Putamen (tissue), 1 donor: ENCODE results near the gene JKAMP.

Experiments
- DNase-seq: peaks from one replicate; pipeline ENCODE4 v3.0.0-alpha.2; 2016; ENCODE audit warnings: low spot score

The JKAMP gene

DNA sequence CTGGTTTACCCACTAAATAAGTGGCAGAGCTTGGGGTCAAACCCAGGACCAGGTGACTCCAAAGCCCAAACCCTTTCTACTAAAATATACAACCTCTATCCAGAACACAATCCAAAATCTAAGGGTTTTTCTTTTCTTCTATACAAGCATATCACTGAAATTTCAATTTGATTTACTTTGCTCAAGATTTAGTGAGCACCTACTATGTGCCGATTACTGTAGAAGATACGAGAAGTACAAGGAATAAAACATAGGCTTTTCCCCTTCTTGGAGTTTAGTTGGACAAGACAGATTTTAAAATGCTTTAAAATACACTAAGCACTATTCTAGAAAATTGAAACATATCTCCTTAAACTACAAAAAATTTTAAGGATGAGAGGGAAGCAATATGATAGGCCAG is 2.9 kb upstream of the JKAMP start:
- DNase-seq: no peak

DNA sequence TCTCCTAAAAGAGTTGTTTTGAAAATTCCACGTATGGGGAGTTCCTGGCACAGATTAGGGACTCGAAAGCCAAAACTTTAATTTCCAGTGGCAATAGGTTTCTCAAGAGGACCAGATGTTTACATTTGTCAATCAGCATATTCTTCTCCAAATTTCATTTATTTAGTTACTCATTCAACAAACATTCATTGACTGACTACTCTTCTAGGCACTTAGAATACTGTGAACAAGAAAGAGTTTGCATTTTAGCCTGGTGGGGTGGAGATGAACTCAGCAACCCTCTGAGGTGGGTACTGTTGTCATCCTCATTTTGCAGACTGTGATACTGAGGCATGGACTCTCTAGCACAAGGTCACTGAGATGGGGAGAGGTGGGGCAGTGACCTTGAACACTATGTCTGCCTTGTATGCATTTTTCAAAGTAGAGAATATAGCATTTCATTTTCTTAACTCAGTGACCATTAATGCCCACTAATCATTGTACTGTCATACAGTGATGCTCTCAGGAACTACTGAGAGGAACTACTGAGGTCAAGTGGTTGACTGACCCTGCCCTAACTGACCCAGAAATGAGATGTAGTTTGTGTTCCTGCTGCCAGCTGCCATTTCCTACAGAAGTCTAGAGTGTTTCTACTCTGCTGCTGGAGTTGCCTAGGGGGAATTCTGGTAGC is 2.3 kb upstream of the JKAMP start:
- DNase-seq: no peak

GRCh38 chr14:59482541-59483331 is 1.6 kb upstream of the JKAMP start:
- no peak for DNase-seq

DNA sequence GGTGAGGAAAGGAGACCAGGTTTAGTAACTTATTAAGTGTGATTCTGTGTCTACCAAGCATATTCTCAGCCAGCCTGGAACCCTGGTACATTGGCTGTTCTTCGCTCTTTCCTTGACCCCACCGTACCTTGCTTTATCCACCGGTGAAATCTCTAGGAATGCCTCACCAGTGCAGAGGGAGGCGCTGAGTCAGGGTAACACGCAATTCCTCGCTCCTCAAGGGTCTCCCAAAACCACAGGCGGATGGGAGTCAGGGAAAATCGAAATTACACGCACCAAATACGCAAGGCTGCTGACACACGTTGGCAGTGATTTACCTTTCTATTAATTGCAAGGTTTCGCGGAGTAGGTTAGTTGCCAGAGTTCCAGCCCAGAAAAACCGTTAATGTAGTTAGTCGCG is 954 bp upstream of the JKAMP start:
- DNase-seq: no peak

GRCh38 chr14:59484639-59485175 is 390 bp downstream of the JKAMP start:
- DNase-seq: no peak

- no peak for DNase-seq
Measured at GRCh38 chr14:59490756-59491155, 6.4 kb downstream of the JKAMP start.

DNA sequence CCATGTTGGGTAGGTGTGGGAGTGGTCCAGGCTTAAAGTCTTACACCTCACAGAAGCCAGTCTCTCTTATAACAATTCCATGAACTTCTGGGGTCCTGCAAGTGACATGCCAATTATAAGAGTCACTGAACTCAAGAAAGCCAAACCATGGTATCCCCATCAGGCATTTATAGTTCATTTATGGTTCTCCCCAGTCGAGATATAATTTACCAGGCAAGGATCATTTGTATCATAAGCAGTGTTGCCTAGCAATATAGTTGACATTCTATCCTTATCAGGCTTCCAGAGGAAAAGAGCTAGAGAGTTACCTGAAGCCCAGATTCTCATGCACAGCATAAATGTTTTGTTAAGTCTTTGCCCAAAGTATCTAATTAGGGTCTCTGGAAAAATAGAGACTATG is 8.1 kb downstream of the JKAMP start:
- DNase-seq: no peak

DNA sequence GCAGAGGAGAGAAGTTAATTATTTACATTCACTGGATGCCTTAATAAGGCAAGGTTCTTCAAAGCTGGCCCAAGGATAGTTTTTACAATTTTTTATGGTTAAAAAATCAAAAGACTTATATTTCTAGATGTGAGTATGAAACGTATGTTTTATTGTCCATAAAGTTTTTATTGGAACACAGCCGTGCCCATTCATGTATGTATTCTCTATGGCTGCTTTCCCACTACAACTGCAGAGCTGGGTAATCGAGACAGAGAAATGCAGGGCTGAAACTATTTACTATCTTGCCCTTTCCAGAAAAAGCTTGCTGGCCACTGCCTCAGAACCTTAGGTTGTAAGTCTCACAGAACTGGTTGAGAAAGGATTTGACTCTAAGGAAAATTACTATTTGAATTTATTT is 16.4 kb downstream of the JKAMP start:
- no peak for DNase-seq

DNA sequence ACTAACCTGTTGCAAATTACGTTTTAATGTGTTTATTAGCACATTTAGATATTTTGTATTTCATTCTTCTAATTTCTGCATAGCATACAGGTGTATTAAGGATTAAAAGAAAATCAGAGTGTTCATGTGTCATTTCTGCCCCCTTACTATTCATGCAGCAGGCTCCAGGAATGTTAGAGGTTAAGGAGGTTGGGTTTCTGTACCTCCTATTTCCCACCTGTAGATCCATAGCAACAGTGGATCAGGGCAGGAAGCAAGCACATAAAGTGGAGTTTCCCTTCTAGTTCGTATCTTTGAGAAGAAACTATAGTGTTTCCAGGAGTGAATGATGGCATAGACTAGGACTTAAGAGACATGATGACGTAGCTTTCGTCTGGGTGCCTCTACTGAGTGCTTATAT is 18.9 kb downstream of the JKAMP start:
- no peak for DNase-seq

DNA sequence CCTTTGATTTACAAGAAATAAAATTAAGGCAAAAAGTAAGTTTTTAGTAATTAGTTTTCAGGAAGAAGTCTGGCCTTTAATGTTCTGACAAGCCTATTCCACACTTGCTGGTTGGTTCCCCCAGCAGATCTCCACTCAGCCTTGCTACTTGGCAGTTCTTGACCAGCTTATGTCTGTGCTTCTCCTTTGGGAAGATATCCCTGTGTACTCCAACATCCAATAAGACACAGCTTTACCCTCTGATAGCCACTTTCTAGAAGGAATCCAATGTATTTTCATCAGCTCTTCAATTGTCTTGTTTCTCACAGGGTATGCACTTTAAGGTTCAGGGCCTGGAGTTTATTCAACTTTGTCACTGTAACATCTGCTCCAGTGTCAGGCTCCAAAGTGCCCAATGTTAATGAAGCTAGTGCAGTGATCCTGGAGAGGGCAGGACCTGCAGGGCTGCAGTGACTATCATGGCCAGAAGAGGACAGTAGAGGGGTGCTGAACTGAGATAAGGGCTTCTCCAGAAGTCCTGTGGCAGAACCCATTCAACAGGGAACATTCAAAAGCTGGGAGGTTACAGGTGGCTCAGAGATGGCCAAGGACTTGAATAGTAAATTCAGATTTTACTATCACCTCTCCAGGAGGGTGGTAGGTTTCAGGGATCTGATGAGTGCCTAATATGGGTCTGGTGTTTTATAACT is 22.9 kb downstream of the JKAMP start:
- DNase-seq: peak; percentile 9

DNA sequence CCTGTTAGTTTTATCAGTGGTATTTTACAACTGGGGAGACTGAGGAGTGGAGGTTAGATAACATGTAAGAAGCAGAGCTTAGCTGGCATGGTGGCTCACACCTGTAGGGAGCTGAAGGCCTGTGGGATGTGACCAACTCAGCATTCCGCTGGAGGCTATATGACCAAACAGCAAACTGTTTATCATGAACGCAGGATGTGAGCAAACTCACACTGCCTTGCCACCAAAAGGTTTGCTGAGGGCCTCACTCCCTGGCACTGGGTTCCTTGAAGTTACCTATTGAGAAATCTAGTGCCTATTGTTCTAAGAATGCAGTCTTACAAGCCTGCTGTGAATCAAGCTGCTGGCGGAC is 23.4 kb downstream of the JKAMP start:
- no peak for DNase-seq

GRCh38 chr14:59509101-59509500 is 24.8 kb downstream of the JKAMP start:
- DNase-seq: no peak

GRCh38 chr14:59510001-59510400 is 25.7 kb downstream of the JKAMP start:
- DNase-seq: no peak

GRCh38 chr14:59510966-59511365 is 26.6 kb downstream of the JKAMP start:
- DNase-seq: no peak

GRCh38 chr14:59511916-59512575 is 27.7 kb downstream of the JKAMP start:
- no peak for DNase-seq

DNA sequence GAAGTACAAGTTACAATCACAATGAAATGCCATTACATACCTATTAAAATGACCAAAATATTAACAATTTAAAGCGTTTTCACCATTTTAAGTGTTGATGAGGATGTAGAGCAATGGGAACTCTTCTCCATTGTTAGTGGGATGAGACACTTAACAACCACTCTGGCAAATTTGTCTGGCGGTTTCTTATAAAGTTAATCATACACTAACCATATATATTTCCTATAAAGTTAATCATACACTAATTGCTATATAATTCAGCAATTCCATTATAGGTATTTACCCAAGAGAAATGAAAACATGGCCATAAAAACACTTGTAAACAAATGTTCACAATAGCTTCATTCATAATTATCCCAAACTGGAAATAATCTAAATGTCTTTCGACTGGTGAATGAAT is 35.9 kb downstream of the JKAMP start:
- DNase-seq: no peak

GRCh38 chr14:59529189-59529588 is 44.9 kb downstream of the JKAMP start:
- no peak for DNase-seq

DNA sequence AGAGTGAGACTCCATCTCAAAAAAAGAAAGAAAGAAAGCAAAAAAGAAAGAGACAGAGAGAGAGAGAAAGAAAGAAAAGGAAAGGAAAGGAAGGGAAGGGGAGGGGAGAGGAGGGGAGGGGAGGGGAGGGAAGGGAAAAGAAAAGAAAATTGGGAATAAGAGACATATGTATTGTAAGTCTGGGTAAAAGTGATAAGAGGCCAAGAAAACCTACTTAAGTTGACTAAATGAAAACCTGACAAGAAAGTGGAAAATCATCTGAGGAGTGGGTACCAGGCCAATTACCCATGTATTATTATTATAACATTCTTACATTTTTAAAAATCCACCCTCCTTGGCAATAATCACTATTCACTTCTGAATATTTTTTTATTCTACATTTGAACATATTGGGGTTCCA is 46.0 kb downstream of the JKAMP start:
- no peak for DNase-seq

- DNase-seq: no peak
Measured at GRCh38 chr14:59532419-59532818, 48.1 kb downstream of the JKAMP start.

- no peak for DNase-seq
Measured at GRCh38 chr14:59534361-59534987, 50.2 kb downstream of the JKAMP start.

DNA sequence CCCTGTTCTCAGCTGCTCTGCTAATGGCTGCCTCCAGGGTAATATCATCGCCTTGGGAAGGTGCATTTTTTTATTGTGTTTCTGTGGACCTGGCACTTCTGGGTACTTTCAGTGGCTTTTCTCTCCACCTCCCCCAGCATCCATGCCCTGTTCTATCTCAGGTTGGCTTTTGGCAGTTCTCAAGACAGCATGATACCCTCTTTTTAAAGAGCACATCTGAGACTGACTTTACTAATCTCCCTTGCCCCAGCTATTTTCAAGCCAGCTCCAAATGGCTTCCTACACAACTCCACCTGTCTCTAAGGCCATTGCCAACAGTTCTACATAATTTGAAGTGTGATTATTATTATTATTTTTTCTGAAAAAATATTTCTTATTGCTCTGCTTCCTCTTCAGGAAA is 53.2 kb downstream of the JKAMP start:
- no peak for DNase-seq

- DNase-seq: no peak
Measured at GRCh38 chr14:59538936-59539335, 54.6 kb downstream of the JKAMP start.
